NCI-H2081 treated with DMSO at 0.1 percent for 48 hours (cell line): ENCODE data around the gene VPS18.

ENCODE experiments used
- DNase-seq: peaks from one replicate; lab custom pipeline; 2025; lab: John Stamatoyannopoulos, UW

The VPS18 gene

GRCh38 chr15:40869686-40870085, 24.6 kb upstream of the VPS18 start:
- no peak for DNase-seq

DNA sequence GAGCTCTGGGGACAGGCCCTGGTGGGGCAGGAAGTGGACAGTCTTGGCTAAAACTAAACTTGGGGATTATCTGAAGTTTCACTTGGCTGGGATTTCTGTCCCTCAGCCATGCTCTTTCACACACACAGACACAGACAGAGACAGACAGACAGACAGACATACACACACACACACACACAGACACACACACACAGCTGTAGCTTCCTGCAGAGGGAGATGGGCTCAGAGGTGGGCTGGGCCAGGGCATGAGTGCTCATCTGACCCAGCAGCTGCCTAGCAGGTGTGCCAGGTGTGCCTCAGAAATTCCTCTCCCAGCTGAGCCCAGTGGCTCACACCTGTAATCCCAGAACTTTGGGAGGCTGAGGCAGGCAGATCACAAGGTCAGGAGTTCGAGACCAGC, 23.5 kb upstream of the VPS18 start:
- DNase-seq = no peak

DNA sequence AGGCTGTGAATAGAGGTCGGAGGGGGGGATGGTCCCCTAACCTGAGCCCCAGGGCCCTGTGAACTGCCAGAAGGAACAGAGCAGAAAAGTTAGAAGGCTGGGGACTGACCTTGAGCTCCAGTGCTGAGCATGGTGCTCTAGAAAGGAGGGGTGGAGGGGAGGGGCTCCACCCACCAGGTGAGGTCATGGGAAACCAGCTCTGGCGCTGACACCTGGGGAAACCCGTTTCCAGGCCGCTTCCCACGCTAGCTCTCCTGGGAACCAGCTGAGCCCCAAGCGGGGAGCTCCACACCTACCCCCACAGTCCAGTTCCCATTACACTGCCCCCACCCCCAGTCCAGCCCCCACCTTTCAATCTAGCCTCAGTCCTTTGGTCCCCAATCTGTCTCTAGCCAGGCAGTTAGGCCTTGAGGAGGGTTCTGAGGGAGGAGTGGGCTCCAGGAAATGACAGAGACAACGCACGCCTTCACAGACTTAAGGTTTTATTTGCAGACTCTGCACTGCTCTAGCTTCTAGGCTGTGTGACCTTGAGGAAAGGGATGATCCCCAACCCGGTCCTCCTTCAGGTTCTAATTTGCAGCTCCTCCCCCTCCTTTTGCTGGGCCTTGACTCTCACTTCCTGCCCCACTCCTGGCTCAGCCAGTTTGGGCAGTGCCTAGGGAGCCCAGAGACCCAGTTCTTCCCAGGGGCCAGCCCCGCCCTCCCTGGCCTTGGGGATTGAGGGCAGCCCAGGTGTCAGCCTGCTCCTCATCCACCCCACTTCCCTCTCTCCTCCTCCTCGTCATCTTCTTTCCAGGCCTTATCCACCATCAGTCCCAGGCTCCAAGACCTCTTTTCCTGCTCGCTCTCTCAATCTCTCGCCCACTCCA, 22.3 kb upstream of the VPS18 start:
- DNase-seq = no peak

DNA sequence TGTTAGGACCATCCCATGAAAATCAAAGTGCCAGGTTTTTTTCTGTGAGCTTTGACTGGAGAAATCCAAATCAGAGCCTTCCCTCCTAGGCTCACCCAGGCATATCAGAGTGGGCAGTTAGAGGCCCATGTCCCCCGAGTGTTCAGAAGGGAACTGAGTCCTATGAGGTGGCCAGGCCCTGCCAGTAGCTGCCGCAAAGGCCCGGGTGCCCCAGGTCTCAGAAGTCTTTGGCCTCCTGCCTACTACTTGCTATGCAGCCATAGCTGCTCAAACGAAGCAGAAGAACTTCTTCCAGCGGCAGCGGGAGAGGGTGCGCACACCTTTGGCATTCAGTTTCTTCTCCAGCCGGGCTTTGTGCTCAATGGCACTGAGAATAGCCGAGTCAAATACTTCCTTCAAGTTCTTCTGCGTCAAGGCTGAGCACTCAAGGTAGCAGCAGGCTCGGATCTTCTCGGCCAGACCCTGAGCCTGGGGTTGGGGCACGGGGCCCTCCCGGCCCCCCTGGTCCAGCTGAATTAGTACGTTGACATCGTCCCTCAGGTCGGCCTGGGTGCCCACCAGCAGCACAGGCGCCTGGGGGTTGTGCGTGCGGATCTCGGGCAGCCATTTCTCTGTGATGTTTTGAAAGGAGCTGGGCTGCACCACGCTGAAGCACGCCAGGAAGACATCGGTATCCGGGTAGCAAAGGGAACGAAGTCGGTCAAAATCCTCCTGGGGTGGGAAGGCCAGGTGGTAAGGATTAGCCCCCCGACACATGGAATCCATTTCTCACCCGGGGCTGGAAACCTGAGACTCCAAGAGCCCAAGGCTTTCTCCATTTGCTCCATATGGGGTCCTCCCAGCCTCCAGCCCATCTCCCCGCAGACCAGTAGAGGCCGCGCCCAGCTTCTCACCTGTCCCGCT, 21.2 kb upstream of the VPS18 start:
- DNase-seq = no peak

- DNase-seq = peak; percentile 37
These were observed 20.3 kb upstream of the VPS18 start, which contains the start of gene RHOV for GRCh38 chr15:40873694-40874561. RHOV (minus strand) TSS chr15:40874234; CDS start chr15:40874139, 95 bp downstream.

DNA sequence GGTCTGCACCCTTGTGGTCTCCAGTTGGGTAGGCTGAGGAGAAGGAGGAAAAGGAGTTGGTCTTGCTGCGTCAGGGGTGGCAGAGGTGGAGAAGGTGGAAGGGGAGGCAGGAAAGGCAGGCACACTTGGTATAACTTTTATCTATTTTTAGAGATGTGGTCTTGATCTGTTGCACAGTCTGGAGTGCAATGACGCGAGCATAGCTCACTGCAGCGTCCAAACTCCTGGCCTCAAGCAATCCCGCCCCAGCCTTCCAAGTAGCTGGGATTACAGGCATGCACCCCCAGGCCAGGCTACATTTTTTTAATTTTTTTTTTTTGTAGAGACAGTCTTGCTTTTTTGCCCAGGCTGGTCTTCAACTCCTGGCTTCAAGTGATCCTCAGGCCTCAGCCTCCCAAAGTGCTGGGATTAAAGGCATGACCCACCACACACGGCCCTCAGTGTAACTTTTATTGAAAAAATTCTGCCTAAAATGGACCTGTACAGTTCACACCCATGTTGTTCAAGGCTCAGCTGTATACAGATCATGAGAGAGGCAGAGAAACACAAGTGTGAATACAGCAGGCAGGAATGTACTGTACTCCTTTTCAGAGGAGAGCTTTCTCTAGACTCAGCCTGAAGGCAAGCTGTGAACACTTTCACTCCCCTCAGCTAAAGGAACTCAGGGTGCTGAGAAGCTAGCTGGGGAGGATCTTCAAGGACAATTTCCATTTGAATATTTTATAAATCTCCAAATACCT, 18.1 kb upstream of the VPS18 start:
- DNase-seq = no peak

- no peak for DNase-seq
These were observed 16.6 kb upstream of the VPS18 start for GRCh38 chr15:40877694-40878093.

DNA sequence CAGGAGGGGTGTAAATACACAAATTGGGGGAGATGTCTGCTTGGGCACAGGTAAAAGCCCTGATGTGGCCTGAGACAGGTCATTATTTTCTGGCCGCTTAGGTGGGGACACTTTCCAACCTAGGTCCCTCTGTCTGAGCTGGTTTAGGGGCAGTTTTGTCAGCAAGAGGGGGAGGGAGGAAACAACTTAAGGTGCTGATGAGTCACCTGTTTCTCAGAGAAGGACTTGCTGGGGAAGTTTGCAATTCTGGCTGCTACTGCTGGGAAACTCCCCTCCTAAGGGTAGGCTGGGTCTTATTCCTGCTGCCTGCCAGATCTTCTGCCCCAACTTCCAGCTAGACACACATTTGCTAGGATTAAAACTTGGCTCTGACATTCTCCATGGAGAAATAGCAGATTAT, 15.5 kb upstream of the VPS18 start:
- DNase-seq = no peak

DNA sequence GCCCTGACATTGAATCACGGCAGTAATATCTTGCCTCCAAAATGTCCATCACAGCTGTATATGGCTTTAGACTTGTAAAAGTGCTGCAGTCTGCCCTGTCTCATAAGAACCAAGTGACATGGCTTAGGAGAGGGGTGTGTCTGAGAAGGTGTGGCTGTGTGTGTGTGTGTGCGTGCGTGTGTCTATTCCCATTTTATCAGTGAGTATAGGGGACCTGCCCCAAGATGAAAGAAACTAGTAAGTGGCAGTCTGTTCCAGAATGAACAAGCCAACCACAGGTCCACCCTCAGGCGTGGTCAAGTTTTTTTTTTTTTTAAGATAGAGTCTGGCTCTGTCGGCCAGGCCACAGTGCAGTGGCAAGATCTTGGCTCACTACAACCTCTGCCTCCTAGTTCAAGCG, 14.6 kb upstream of the VPS18 start:
- DNase-seq = no peak

GRCh38 chr15:40881351-40881750, 12.9 kb upstream of the VPS18 start:
- DNase-seq = no peak

DNA sequence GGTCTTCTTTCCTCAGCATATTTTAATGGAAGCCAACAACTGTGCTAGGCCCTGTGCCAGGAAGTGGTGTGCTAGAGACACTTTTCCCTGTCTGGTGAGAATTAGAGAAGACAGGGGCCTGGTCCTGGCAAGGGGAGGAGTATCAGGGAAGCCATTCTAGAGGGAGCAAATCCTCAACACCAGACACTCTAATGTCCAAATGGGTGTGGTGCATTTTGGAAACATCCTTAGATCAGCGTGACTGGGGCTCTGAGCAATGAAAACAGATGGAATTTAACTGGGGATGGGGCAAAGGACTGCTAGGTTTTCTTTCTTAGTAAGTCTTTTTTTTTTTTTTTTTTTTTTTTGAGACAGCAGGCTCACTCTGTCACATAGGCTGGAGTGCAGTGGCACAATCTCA, 7.7 kb upstream of the VPS18 start:
- no peak for DNase-seq

DNA sequence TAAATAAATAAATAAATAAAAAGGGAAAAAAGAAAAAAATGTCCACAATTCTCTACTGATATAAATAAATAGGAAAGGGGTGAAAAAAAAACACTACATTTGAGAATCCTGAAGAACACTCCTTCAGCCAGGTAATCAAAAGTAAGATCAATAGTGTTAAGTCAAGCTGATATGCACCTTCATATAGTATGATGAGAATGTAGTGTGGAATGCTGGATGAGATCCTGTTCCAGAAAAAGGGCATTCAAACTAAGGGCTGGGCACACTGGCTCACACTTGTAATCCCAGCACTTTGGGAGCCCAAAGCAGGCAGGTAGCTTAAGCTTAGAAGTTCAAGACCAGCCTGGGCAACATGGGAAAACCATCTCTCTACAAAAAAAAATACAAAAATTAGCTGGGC, 5.1 kb upstream of the VPS18 start:
- DNase-seq = no peak

DNA sequence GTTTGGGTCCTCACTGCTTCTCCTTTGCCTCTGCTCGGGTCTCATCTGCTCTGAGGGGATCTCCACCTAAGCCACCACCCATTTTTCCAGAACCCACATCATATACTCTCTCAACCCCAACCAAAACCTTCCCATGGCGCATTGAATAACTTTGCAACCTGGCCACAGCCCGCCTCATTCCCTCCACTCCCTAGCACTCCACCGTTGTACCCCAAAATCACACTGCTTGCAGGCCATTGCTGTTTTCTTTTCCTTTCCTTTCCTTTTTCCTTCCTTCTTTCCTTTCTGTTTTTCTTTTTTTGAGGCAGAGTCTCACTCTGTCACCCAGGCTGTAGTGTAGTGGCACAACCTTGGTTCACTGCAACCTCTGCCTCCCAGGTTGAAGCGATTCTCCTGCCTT, 3.1 kb upstream of the VPS18 start:
- DNase-seq = no peak

DNA sequence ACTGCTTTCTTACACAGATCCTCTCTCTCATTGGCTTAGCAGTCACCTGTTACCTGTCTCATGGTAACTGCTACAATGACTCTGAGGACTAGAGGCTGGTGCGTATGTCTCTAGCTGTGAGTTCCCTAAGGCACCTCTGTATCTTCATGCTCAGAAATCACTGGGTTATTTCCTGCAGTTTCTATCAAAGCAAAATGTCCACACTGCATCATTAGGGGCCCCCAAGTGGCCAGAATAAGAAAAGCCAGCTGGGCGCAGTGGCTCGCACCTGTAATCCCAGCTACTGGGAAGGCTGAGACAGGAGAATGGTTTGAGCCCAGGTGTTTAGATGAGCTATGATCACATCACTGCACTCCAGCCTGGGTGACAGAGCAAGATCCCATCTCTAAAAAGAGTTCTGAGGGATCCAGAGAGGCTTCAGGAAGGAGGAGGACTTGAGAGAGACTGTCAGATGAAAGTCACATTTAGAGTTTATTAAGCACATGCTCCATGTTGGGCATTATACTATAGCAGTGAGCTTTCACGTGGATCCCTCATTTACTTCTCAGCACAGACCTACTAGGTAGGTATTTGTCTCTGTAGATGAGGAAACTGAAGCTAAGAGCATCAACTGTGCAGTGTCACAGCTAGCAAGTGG, 2.3 kb upstream of the VPS18 start:
- DNase-seq = peak; percentile 17

DNA sequence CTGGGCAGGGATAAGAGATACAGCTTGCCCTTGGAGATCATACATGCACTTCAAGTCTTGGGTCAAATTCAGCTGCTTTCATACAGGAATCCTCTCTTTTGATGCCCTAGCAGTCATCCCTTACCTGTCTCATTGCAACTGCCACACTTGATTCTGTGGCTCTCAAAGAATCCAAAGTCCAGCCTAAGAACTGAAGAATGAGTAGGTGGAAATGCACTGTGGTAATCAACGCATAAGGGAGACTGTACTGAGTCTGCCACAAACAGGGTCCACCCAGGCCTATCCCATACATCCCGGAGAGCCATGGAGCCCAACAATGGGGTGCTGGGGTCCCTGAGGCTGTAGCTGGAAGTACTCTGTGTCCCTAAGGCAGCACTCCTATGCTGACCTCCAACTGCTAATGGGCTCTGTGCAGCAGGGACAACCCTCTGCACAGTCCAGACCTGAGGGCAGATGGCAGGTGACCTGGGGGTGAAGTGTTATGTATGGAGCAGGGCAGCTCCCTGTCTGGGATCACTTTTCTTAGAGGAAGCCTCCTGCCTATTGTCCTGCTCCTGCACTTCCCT, 1.7 kb upstream of the VPS18 start:
- no peak for DNase-seq

- DNase-seq = no peak
These were observed 1.1 kb upstream of the VPS18 start for GRCh38 chr15:40893019-40893670.

- no peak for DNase-seq
These were observed 615 bp downstream of the VPS18 start for GRCh38 chr15:40894681-40895448.

DNA sequence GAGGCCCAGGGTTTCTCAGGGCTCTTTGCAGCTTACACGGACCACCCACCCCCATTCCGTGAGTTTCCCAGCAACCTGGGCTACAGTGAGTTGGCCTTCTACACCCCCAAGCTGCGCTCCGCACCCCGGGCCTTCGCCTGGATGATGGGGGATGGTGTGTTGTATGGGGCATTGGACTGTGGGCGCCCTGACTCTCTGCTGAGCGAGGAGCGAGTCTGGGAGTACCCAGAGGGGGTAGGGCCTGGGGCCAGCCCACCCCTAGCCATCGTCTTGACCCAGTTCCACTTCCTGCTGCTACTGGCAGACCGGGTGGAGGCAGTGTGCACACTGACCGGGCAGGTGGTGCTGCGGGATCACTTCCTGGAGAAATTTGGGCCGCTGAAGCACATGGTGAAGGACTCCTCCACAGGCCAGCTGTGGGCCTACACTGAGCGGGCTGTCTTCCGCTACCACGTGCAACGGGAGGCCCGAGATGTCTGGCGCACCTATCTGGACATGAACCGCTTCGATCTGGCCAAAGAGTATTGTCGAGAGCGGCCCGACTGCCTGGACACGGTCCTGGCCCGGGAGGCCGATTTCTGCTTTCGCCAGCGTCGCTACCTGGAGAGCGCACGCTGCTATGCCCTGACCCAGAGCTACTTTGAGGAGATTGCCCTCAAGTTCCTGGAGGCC, 5.4 kb downstream of the VPS18 start:
- no peak for DNase-seq
